HepG2 (cell line): Measurements from ENCODE around the gene PSMG3. TPM values are rescaled to one million over a fixed set of nuclear protein-coding genes. Genes with fewer than 3 reads are reported as not detected.

Experiments used
- ATAC-seq: fragments of 200-7000 bp; cut with Tn5 transposase; 3 replicates; pipeline ENCODE4 v1.9.1; 2020; ENCODE audit warnings: mild to moderate bottlenecking, moderate library complexity
- BruUV-seq: library from RNA; stranded (reverse); fragments of 400-500 nt; replicated peaks from 2 replicates; lab custom pipeline; 2021; lab: Mats Ljungman, UMichigan
- CTCF ChIA-PET: fragments of 300-600 bp; formaldehyde crosslinking; extraction: SDS; loops from one replicate; lab custom pipeline; 2021; ENCODE audit warnings: low total read pairs, inconsistent platforms, low intra/inter-chr PET ratio; lab: Yijun Ruan, JAX
- POLR2A ChIA-PET: fragments of 350-600 bp; sonication (Branson Sonifier 250); formaldehyde crosslinking; loops from one replicate; lab custom pipeline; 2020; ENCODE audit warnings: antibody characterized with exemption, inconsistent platforms; lab: Yijun Ruan, JAX
- DNase-seq: peaks from one replicate; pipeline ENCODE4 v3.0.0-alpha.2; 2015; ENCODE audit warnings: low spot score
- FAIRE-seq: peaks from 3 replicates; lab custom pipeline; 2011; peaks lifted over from hg19 to GRCh38; lab: Jason Lieb, UNC
- H2AFZ ChIP-seq: one replicate; pipeline ENCODE4 v1.6.1; 2011; ENCODE audit warnings: low read length, inconsistent platforms
- H3K27ac ChIP-seq: fragments of 300-600 bp; 3 replicates; pipeline ENCODE4 v1.8.0; 2011; ENCODE audit warnings: mixed run types, mild to moderate bottlenecking, mixed read lengths, low read length, inconsistent platforms; ENCODE audit not compliant: insufficient read depth; ENCODE audit errors: extremely low read length
- H3K27me3 ChIP-seq, 2 experiments: fragments of 200-600 bp in 1 of 2; 2 replicates in 1 of 2; 3 replicates in 1 of 2; pipeline versions ENCODE4 v1.6.0 to v1.8.0; 2011; ENCODE audit warnings: low read length in 2 of 2, mild to moderate bottlenecking in 2 of 2, moderate library complexity in 2 of 2, inconsistent platforms in 1 of 2; ENCODE audit not compliant: insufficient read depth in 2 of 2, control insufficient read depth in 1 of 2
- H3K36me3 ChIP-seq, 2 experiments: fragments of 200-600 bp in 1 of 2; replicated peaks in 1 of 2; 2 replicates in 1 of 2; 3 replicates in 1 of 2; pipeline versions ENCODE4 v1.5.1 to v1.8.0; 2011; ENCODE audit warnings: low read length in 2 of 2, inconsistent platforms in 1 of 2; ENCODE audit not compliant: insufficient read depth in 2 of 2, control insufficient read depth in 1 of 2
- H3K4me1 ChIP-seq: 2 replicates; pipeline ENCODE4 v1.5.1; 2012; ENCODE audit warnings: low read length, inconsistent platforms; ENCODE audit not compliant: insufficient read depth
- H3K4me2 ChIP-seq: 2 replicates; pipeline ENCODE4 v1.6.0; 2011; ENCODE audit warnings: low read depth, low read length, inconsistent platforms
- H3K4me3 ChIP-seq, 3 experiments: fragments of 200-600 bp in 1 of 3; sonication (generic), shearing (Covaris generic) in 1 of 3; replicated peaks in 1 of 3; 2 replicates each; pipeline ENCODE4 v1.5.1; 2011 to 2016; ENCODE audit warnings: low read length in 3 of 3, inconsistent platforms in 2 of 3, low read depth in 2 of 3, mild to moderate bottlenecking in 2 of 3, control low read depth in 1 of 3, mixed read lengths in 1 of 3; ENCODE audit not compliant: insufficient read depth in 1 of 3
- H3K79me2 ChIP-seq: one replicate; pipeline ENCODE4 v1.6.1; 2011; ENCODE audit warnings: low read length, inconsistent platforms; ENCODE audit not compliant: insufficient read depth
- H3K9ac ChIP-seq: 2 replicates; pipeline ENCODE4 v1.6.0; 2011; ENCODE audit warnings: mild to moderate bottlenecking, low read depth, low read length, inconsistent platforms; ENCODE audit not compliant: insufficient read depth
- H3K9me3 ChIP-seq: 2 replicates; pipeline ENCODE4 v1.5.1; 2012; ENCODE audit warnings: mild to moderate bottlenecking, low read length
- H4K20me1 ChIP-seq: 2 replicates; pipeline ENCODE4 v1.6.0; 2011; ENCODE audit warnings: inconsistent platforms, mild to moderate bottlenecking, low read length, moderate library complexity; ENCODE audit not compliant: insufficient read depth
- ERF ChIP-seq: IDR thresholded peaks from 2 replicates; pipeline ENCODE4 v1.6.1; 2018; ENCODE audit warnings: missing biosample characterization, missing genetic modification reagents
- NFYB ChIP-seq: sonication (generic); formaldehyde crosslinking; IDR thresholded peaks from 2 replicates; pipeline ENCODE4 v1.4.0; 2020; ENCODE audit warnings: missing genetic modification reagents
- NONO ChIP-seq, 2 experiments: fragments of 450-650 bp in 1 of 2; sonication (generic) in 1 of 2; formaldehyde crosslinking in 1 of 2; IDR thresholded peaks in 1 of 2; conservative IDR thresholded peaks in 1 of 2; 2 replicates each; pipeline versions ENCODE4 v1.6.1 to v1.8.0; 2017 to 2022; ENCODE audit warnings: mild to moderate bottlenecking in 1 of 2, missing genetic modification reagents in 1 of 2, moderate library complexity in 1 of 2
- RBFOX2 ChIP-seq: fragments of 200-400 bp; formaldehyde crosslinking; IDR thresholded peaks from 2 replicates; pipeline ENCODE4 v1.6.1; 2017; ENCODE audit warnings: low read depth, mild to moderate bottlenecking, low read length
- ZFP36 ChIP-seq: fragments of 150-350 bp; IDR thresholded peaks from 2 replicates; pipeline ENCODE4 v1.6.1; 2018; ENCODE audit warnings: borderline replicate concordance, low read length, low read depth; ENCODE audit not compliant: partially characterized antibody
- ZNF12 ChIP-seq: sonication (generic); formaldehyde crosslinking; IDR thresholded peaks from 2 replicates; pipeline ENCODE4 v1.5.0; 2020; ENCODE audit warnings: missing genetic modification reagents
- ZNF24 ChIP-seq: fragments of 450-650 bp; IDR thresholded peaks from 2 replicates; pipeline ENCODE4 v1.6.1; 2017; ENCODE audit warnings: antibody characterized with exemption, mild to moderate bottlenecking
- ZNF781 ChIP-seq: sonication (generic); formaldehyde crosslinking; IDR thresholded peaks from 2 replicates; pipeline ENCODE4 v1.5.1; 2020; ENCODE audit warnings: borderline replicate concordance, mild to moderate bottlenecking, missing genetic modification reagents; ENCODE audit errors: not compliant biosample characterization
- ZSCAN25 ChIP-seq: sonication (generic); formaldehyde crosslinking; IDR thresholded peaks from 2 replicates; pipeline ENCODE4 v1.8.0; 2022; ENCODE audit warnings: mild to moderate bottlenecking, missing genetic modification reagents
- WGBS: methylation state at CpG from one replicate; pipeline ENCODE4 v1.1.6; 2017; ENCODE audit warnings: low lambda C conversion rate; 5-methylcytosine and 5-hydroxymethylcytosine counted together
- in situ Hi-C: cut with HindIII; loops from 2 replicates; pipeline ENCODE4 v1.10.0; 2017; ENCODE audit warnings: low pct_unique_long_range_greater_than_20kb; ENCODE audit not compliant: extremely low pct_ligation_motif_present
- intact Hi-C: fragments of 100-400 bp; cut with micrococcal nuclease; formaldehyde crosslinking; loops from one replicate; pipeline ENCODE4 v1.10.0; 2022; ENCODE audit not compliant: unreplicated experiment
- polyA plus RNA-seq, 8 experiments: library from polyadenylated mRNA; depleted of rRNA in 3 of 8; stranded (reverse) in 7 of 8; unstranded in 1 of 8; fragments of >200 nt; fragmentation: Illumina TruSeq in 4 of 8; extraction: Trizol in 4 of 8; gene quantifications; 2 replicates each; pipeline versions ENCODE4 v1.2.1 to v1.2.3, GENCODE V29; 2011 to 2016; ENCODE audit warnings: low read depth in 4 of 8, missing spikeins in 1 of 8, mixed read lengths in 1 of 8; ENCODE audit not compliant: insufficient read depth in 1 of 8
- total RNA-seq, 5 experiments: library from RNA; depleted of rRNA; stranded (reverse); fragments of >200 nt; fragmentation: Illumina TruSeq; extraction: Trizol; gene quantifications; 2 replicates each; pipeline ENCODE4 v1.2.3, GENCODE V29; 2016; ENCODE audit warnings: low read depth in 1 of 5
- TF ChIP-seq, protein P1 (sequence below): sonication (generic); formaldehyde crosslinking; IDR thresholded peaks from 2 replicates; pipeline ENCODE4 v1.8.0; 2022; ENCODE audit warnings: mild to moderate bottlenecking, missing genetic modification reagents, moderate library complexity
- TF ChIP-seq, protein P2 (sequence below): sonication (generic); formaldehyde crosslinking; IDR thresholded peaks from 2 replicates; pipeline ENCODE4 v1.4.0; 2020; ENCODE audit warnings: mild to moderate bottlenecking, missing genetic modification reagents
- TF ChIP-seq, protein P3 (sequence below): sonication (generic); formaldehyde crosslinking; IDR thresholded peaks from 2 replicates; pipeline ENCODE4 v1.9.0; 2022; ENCODE audit warnings: low read depth, missing genetic modification reagents

PSMG3 gene
- total and polyA plus RNA-seq, 2 of the 13 experiments (the other 11 are each of a cell fraction or from before 2014, with no cell fraction given): 29.6 to 48.4 TPM

DNA sequence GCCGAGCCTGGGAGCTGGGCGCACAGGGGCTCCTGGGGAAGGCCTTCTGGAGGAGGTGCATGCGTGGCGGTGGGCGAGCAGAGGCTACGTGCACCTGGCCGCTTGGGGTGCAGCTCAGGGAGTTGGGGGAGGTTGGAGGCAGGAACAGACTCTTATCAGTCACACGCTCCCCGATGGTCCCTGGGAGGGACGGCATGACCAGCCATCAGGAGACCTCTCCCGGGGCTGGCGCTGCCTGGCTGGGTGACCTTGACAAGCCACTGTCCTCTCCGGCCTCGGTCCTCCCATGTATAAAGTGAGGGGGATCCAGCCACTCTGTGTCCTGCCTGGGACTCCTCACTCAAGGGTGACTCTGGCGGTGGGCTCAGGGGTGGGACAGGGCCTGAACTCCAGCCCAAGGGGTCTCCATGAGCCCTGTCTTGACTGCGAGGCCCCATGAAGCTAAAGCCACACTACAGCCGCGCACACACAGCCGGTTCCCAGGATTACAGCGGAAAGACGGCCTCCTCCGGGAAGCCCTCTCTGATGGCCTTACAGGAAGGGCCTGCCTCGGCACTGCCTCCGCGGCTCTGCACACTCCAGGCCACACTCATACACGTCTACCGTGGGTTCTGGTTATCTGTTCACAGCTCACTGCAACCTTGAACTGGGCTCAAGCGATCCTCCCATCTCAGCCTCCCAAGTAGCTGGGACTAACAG lies 16.2 kb downstream of the PSMG3 start:
- POLR2A ChIA-PET: interaction anchor here (2.9 to 6.4 kb wide), 3 partner anchors 10 to 35 kb away, joined by 14 to 108 read pairs (median 30); no protein-coding TSS in a partner anchor
- Histone ChIP-seq H2AFZ (no peak overlapping the region), H3K9ac (no peak overlapping the region), H3K79me2 (no peaks in the 10 kb centered on the region), H4K20me1 (no peaks in the 10 kb centered on the region), H3K27me3 (no peaks in the 10 kb centered on the region), H3K36me3 (peaks cover 5 to 10% of the 10 kb centered on the region in 2 experiments; a peak in 4 of 5 replicates), H3K4me2 (no peak overlapping the region), H3K4me3 (no peak overlapping the region)
- TF ChIP-seq, protein P1, sequence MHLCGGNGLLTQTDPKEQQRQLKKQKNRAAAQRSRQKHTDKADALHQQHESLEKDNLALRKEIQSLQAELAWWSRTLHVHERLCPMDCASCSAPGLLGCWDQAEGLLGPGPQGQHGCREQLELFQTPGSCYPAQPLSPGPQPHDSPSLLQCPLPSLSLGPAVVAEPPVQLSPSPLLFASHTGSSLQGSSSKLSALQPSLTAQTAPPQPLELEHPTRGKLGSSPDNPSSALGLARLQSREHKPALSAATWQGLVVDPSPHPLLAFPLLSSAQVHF: no peak
- TF ChIP-seq ERF (CRISPR knock-in tag): no peak
- TF ChIP-seq ZFP36: peak; percentile 63
- TF ChIP-seq RBFOX2: 0 out of 2 replicates have a peak, but pooled peaks have one; percentile 21
- TF ChIP-seq, all 625 proteins: peak for 2
- peaks cover 44% of the 10 kb centered on the region for H3K4me1 ChIP-seq
- ATAC-seq: no peak
- in situ Hi-C loops (no loop called here), intact Hi-C loops (loop anchor here (2.0 kb wide), 1 partner anchor 17 kb away; no protein-coding TSS in a partner anchor)
- DNase-seq: no peak
- WGBS: 85% methylated on average over 17 of the region's 28 CpGs
- no TSS peak for BruUV-seq
- peak overlapping the region; percentile 89 for H3K27ac ChIP-seq
- no peaks in the 10 kb centered on the region for H3K9me3 ChIP-seq
- FAIRE-seq: no peak
- CTCF ChIA-PET: no interaction called here

DNA sequence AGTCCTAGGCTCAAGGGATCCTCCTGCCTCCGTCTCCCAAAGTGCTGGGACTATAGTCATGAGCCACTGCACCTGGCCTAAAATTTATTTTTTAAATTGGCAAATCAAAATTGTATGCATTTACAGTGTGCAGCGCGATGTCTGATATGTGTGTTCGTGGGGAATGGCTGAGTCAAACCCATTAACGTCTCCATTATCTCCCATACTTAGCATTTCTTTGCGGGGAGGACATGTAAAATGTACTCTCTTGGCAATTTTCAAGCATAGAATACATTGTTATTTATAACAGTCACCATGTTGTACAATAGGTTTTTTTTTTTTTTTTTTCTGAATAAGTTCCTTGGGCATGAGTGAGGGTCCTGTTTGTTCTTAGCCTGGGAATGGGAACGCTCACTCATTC lies 17.6 kb downstream of the PSMG3 start:
- Histone ChIP-seq H3K36me3 (peaks cover 5 to 10% of the 10 kb centered on the region in 2 experiments; a peak in 4 of 5 replicates), H3K4me2 (no peak overlapping the region), H3K27ac (no peak overlapping the region), H3K9ac (no peak overlapping the region), H3K27me3 (no peaks in the 10 kb centered on the region), H3K4me3 (no peak overlapping the region), H4K20me1 (no peaks in the 10 kb centered on the region), H3K4me1 (peaks cover 33% of the 10 kb centered on the region), H2AFZ (no peak overlapping the region), H3K79me2 (no peaks in the 10 kb centered on the region), H3K9me3 (no peaks in the 10 kb centered on the region)
- ATAC-seq: no peak
- no peak for FAIRE-seq
- CTCF ChIA-PET: no interaction called here
- in situ Hi-C loops: no loop called here
- POLR2A ChIA-PET: no interaction called here
- no peak for DNase-seq
- intact Hi-C loops: no loop called here
- WGBS: 95% methylated on average over 7 of the region's 7 CpGs
- BruUV-seq: no TSS peak
- no peak for TF ChIP-seq ZNF781 (CRISPR knock-in tag)
- TF ChIP-seq ZNF12 (CRISPR knock-in tag): no peak
- TF ChIP-seq, protein P2, sequence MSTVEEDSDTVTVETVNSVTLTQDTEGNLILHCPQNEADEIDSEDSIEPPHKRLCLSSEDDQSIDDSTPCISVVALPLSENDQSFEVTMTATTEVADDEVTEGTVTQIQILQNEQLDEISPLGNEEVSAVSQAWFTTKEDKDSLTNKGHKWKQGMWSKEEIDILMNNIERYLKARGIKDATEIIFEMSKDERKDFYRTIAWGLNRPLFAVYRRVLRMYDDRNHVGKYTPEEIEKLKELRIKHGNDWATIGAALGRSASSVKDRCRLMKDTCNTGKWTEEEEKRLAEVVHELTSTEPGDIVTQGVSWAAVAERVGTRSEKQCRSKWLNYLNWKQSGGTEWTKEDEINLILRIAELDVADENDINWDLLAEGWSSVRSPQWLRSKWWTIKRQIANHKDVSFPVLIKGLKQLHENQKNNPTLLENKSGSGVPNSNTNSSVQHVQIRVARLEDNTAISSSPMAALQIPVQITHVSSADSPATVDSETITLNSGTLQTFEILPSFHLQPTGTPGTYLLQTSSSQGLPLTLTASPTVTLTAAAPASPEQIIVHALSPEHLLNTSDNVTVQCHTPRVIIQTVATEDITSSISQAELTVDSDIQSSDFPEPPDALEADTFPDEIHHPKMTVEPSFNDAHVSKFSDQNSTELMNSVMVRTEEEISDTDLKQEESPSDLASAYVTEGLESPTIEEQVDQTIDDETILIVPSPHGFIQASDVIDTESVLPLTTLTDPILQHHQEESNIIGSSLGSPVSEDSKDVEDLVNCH: no peak
- no peak for TF ChIP-seq NONO (IDR thresholded peaks at IDR 0.05)
- no peak for TF ChIP-seq NONO (CRISPR knock-in tag; conservative IDR thresholded peaks at IDR 0.05)
- TF ChIP-seq NFYB: no peak
- TF ChIP-seq ZSCAN25 (CRISPR knock-in tag): no peak
- TF ChIP-seq ZNF24: no peak
- TF ChIP-seq, protein P3, sequence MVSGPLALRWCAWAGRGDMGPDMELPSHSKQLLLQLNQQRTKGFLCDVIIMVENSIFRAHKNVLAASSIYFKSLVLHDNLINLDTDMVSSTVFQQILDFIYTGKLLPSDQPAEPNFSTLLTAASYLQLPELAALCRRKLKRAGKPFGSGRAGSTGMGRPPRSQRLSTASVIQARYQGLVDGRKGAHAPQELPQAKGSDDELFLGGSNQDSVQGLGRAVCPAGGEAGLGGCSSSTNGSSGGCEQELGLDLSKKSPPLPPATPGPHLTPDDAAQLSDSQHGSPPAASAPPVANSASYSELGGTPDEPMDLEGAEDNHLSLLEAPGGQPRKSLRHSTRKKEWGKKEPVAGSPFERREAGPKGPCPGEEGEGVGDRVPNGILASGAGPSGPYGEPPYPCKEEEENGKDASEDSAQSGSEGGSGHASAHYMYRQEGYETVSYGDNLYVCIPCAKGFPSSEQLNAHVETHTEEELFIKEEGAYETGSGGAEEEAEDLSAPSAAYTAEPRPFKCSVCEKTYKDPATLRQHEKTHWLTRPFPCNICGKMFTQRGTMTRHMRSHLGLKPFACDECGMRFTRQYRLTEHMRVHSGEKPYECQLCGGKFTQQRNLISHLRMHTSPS (CRISPR knock-in tag): no peak
